DMS153 (cell line): ENCODE measurements around the gene TSPAN12.
"Not testable (repeated sequence)": the region's sequence is repeated elsewhere in the genome, so short reads cannot be mapped to it uniquely, and the experiment has no call there.

Source experiments
- DNase-seq: peaks from one replicate; lab custom pipeline; 2025; lab: John Stamatoyannopoulos, UW

TSPAN12 gene

DNA sequence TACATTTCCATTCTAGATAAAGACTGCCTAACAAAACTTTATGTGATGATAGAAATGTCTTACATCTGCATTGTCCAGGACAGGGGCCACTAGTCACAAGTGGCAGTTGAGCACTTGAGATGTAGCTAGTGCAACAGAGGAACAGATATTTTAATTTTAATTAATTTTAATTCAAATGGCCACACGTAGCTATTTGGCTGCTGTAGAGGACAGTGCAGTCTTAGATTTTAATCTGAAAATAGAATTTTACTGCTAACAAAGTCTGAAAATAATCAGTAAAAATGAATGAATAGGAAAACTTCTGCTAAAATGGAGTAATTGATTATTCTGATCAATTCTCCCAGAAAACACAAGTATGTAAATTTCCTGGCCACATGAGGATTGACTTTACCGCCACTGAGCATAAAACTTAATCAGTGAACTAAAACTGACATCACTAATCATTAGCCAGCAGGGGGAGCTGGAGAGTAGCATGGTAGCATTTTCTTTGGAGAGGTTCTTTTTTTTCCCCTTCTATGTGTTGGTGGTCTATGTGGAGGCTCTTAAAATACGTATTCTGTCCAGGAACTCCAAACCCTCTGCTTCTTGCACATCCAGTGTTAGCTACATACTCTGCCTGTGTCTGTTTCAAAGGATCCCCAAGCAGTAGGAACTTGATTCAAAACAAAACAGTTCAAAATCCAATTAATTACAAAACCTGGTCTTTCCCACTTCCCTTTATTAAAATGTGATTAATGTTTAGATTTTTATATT lies 52.1 kb downstream of the TSPAN12 start:
- DNase-seq = no peak

DNA sequence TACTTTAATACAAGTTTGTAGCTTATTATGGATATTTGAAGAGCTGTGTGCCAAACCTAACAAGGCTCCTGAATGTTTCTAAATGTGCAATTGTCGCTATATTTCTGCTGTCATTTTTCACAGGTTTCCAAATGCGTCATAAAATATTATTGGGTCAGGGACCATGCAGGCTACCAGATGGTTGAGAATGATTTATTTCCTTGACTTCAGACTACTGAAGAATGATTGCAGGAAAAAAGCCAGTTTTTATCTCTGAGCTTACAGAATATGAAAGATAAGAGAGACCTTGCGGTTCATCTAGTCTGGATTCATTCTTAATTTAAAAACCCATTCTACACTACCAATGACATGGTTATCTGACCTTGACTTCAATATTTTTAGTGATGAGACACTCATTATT lies 55.2 kb downstream of the TSPAN12 start:
- DNase-seq = no peak

DNA sequence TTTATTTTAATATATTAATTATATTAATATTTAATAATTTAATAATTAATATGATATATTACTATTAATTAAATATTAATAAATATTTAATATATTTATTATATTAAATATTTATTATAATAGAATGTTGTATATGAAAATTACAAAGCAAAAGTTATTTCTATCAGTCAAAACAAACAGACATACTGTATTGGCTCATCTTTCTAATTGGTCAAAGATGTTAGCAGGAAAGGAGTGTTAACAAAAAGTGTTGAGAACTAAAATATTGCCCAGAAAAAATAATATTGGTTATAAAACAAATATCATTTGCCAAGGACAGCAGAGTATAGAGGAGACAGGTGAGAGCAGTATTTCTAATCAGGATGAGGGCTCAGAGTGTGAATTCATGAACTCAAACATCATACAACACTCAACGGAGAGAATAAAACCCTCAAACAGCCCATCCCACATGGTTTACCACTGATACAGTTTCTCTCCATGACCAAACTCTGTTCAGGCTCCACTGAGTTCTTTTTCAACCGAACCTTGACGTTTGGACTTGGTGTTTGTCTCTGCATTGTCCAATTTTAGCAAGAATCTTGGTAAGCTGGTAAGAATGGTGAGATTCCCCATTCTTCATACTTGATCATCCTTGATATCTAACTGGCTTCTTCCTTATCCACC lies 58.0 kb downstream of the TSPAN12 start:
- DNase-seq = no peak

DNA sequence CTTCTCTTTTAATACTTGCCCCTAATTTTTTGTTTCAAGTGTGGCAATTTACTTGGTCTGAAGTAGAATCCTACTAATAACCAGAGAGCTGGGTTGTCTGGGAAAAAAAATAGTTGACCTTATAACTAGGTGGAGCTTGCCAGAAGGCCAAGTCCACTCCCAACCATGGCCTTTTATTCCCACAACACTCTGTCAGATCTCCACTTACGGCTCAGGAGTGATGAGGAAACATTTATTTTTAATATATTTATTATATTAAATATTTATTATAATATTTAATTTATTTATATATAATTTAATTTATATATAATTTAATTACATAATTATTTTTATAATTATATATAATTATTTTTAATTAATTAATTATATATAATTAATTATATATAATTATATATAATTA lies 58.8 kb downstream of the TSPAN12 start:
- DNase-seq = no peak

DNA sequence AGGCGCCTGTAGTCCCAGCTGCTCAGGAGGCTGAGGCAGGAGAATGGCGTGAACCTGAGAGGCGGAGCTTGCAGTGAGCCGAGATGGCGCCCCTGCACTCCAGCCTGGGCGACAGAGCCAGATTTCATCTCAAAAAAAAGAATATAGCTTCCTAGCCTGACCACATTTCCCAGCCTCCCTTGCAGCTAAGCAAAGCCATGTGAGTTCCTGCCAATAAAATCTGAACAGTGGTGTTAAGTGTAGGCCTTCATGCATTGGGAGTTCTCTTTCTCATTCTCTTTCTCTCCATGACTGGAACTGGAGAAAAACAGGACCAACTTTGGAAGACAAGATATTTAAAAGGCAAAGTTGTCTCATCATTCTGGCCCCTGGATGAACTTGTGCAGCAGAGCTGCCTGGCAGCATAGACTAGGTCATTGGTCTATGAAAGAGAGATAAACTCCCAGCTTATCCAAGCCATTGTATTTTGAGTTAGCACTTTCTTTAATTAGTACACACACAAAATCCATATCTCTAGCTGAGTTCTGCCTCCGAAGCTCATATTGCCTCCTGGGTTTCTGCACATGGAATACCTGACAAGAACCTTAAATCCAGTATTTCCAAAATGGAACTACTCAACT lies 60.8 kb downstream of the TSPAN12 start:
- DNase-seq = no peak

DNA sequence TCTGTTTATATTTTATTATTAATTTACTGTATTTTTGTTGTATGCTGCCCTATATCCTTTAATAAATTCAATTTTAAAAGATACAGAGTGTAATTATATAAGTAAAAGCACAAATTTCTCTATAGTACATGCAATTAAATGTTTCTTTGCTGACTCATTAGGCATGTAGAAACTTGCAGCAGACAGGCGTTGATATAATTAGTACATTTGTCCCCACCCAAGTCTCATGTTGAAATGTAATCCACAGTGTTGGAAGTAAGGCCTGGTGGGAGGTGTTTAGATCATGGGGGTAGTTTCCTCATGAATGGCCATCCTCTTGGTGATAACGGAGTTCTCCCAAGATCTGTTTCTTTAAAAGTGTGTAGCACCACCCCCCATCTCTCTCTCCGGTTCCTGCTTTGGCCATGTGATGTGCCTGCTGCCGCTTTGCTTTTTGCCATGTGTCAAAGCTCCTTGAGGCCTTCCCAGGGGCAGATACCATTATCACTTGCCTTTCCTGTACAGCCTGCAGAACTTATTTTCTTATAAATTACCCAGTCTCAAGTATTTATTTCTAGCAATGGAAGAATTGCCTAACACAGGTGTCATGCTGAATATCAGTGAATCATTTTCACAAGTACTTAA lies 63.7 kb downstream of the TSPAN12 start:
- DNase-seq = no peak

DNA sequence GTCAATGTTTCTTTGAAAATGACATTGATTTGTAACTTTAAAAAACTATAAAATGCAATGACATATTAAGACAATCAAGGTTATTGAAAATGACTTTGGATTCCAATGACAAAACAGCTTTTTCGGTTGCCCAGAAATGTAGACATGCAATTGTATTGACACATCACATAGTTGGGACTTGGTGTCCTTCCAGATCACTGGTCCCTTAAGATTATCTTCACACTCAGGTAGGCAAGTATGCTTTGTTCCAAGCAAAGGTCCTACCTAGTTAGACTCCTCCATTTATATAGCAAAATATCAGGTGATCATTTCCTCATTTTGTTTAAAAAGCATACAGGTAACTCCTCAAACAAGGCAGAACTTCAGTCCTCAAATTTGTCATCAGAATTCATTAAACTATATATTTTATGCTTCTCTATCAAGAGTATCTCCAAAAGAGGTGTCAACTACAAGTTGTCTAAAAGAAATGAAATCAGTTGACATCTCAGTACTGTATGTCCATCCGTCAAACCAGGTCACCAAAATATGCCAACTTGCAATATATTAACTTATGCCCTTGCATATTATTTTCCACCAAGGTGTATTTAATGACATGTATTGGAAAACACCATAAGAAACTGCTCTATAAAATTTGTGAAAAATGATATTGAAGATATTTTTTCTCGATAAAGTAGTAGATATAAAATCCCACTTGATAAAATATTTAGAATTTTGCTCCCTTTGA lies 64.6 kb downstream of the TSPAN12 start:
- no peak for DNase-seq

DNA sequence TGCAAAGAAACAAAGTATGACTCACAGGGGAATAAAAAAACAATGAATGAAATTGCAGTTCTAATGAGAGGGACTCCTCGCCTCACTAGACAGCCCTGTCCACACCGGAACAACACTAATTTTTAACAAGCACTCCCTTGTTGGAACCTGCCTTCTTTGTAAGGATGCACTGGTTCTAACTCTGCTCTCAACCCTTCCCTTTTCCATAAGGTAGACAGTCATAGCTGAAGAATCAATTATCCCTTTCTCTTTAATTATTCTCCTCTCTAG lies 65.1 kb downstream of the TSPAN12 start:
- DNase-seq = no peak

DNA sequence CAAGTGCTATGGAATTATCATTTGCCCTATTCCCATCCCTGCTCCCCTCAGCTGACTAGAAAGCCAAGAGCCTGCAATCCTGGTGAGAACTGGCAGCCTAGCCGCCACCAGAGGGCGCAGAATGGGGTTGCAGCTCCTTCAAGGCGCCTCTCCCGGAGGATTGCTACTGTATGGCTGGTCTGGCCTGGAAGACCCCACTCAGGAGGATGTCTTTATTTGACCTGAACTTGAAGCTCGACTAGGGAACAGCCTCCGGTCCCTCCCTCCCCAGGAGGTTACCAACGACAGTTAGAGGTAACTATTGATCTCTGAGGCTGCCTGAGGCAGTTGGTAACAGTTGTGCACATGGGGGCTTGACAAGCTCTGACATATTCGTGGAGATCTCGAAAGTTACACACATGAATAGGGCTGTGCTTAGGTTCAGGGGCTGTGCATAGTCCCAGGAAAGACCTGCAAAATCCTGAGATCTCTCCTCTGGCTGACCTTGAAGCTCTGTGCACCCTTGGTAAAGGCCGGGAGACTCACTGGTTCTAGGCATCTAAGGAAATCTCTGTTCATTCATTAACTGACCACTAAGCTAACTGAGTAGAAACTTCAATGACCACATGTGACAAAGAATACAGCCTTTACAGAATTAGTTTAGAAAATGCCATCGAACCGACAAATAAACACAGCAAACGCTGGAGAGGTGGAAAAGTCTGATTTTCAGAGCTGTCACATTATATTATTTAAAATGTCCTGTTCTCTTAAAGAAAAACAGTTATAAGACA lies 65.7 kb downstream of the TSPAN12 start:
- DNase-seq = peak; percentile 18

DNA sequence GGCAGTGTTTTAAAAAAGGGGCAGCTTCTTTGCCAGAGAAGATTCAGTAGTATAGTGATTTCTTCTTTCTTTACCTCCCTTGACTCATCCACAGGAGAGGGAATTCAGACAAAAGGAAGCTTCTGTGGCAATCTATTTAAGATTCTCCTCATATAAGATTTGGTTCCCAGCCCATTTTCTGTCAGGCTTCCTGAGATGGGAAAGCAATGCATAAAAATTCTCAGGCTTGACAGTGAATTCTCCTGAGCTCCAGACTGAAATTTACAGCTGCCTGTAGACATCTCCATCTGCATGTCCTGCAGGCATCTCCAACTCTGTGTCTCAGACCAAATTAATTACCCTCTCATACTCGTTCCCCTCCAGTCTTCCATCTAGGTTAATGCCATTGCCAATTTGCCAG lies 72.8 kb downstream of the TSPAN12 start:
- DNase-seq = no peak

DNA sequence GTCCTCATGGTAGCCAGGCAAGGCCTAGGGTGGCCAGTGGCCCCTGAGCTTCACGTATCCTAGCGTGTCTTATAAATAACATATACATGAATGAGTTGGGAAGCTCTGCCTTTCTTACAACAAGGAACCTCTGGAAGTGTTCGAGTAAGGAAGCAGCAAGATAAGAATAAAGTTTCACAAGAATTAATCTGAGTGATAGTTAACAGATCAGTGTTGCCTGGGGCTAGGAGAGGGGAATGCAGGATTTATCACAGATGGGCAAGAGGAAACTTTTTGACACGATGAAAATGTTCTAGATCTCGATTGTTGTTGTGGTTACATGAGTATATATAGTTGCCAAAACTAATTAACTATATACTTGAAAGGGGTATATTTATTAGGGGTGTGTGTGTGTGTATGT lies 74.2 kb downstream of the TSPAN12 start:
- DNase-seq = no peak

DNA sequence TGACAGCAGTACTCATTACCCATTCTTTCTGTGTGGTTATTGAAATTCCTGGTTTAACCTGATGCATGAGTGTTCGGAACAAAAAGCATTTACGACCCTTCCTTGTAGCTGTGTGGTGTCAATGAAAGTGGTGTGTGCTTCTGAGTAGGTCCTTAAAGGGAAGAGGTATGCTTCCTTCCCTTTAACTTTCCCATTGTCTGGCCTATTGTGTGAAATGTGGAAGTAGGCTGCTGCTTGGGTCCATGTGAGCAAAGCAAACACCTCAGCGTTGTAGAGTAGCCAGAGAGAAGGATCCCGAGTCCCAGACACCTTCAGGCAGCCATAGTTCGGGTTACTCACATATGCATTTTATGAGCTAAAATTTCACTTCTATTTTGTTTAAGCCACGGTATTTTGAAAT lies 74.7 kb downstream of the TSPAN12 start:
- no peak for DNase-seq

DNA sequence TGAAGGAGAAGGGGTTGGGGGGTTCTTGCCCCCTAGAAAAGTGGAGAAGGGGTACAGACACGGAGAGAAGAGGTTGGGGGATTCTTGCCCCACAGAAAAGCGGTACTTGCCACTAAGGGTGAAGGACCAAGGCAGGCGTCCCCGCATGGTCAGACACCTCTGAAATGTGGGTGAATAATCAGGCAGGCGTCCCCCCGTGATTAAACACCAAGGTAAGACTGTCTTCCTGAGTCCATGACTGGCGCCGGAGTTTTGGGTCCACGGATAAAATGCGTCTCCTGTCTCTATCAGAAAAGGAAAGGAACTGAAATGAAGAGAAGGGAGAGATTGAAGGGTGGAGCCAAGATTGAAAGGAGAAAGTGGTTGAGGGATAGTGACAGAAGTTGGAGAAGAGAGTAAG lies 76.0 kb downstream of the TSPAN12 start:
- DNase-seq = not testable (repeated sequence)

DNA sequence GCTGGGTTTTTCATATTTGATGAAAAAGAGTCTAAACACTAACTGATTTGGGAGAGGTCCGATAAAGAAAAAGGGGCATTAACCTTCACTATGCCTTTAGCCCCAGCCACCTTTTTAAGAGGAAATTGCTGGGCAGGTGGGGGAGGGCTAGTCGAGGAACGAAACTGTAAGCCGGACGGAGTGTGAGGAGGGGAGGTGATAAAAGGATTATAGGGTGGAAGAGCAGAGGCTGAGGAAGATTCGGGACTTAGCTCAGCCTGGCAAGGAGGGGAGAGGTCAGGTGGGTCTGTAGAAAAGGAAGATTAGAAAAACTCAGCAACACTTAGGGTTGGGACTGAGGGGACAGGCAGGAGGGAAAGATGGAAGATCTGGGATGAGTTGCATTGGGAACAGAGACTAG lies 77.0 kb downstream of the TSPAN12 start:
- DNase-seq = no peak

DNA sequence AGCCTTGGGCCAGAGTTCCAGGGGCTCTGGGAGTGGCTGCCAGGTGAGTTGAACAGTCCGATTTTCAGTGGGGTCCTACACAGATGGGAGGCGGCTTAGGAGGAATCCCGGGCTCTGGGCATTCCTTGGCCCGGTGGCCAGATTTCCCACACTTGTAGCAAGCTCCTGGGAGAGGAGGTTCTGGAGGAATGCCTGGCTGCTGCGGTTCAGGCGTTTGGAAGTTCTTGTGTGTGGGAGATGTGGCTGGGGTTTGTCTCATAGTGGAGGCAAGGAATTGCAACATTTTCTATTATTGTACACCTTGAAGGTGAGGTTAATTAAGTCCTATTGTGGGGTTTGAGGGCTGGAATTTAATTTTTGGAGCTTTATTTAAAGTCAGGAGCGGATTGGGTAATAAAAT lies 77.5 kb downstream of the TSPAN12 start:
- DNase-seq = not testable (repeated sequence)

DNA sequence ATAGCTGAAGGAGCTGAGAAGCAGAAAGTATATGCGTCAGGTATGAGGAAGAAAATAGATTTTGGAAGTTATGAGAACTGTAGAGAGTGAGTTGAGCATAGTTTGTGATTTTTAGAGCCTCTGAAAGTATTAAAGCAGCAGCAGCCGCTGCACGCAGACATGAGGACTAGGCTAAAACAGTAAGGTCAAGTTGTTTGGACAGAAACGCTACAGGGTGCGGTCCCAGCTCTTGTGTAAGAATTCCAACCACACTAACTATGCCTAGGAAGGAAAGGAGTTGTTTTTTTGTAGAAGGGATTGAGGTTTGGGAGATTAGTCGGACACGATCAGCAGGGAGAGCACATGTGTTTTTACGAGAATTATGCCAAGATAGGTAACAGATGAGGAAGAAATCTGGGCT lies 78.9 kb downstream of the TSPAN12 start:
- DNase-seq = not testable (repeated sequence)

DNA sequence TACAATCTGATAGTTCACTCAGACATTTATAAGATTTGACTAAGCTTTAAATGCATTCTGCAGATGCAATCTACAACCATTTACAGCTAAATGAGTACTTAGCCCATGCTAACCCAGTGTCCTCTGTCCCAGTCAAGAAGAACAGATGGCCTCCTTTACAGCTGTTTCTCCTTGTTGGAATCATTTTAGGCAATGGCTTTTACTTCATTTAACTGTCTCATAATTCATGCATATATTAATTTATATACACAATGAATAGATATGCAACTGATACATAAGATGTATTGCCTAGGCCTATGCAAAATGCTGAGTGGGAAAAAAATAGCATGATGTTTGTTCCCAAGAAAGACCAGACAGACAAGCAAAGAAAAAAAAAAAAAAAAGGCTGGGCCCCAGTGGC lies 82.2 kb downstream of the TSPAN12 start:
- DNase-seq = no peak

DNA sequence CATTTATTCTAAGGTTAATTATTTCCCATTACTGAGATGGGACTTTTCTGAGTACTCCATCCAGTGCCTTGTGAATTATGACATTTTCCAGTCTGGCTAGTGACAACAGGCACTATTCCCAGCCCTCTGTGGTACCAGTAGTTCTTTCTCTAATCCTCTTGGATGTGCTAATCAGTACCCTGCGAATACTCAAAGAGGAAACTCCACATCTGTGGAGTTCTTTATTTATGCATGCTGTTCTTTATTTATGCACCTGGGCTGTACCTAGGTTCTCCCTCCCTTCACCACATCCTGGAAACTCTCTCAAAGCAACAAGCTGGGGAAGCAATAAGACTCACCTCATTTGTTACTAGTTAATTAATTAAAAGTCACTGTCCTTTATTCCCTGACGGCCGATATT lies 83.5 kb downstream of the TSPAN12 start:
- DNase-seq = peak; percentile 23

DNA sequence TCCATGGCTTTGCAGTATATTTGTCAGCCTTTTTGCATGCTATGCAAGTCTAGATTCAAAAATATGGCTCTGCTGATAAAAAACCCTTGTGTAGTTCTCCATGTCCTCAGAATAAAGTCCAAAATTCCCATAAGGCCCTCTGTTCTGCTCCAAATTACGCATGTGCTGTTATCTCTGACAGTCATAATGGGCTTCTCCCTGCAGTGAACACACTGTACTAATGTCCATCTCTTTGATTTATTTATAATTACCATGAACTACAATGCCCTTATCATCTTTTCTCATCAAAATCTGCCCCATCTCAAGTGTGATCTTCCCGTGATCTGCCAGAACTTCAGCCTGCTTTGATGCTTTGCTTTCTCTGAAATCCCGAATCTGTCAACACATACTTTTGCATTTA lies 87.7 kb downstream of the TSPAN12 start:
- no peak for DNase-seq

DNA sequence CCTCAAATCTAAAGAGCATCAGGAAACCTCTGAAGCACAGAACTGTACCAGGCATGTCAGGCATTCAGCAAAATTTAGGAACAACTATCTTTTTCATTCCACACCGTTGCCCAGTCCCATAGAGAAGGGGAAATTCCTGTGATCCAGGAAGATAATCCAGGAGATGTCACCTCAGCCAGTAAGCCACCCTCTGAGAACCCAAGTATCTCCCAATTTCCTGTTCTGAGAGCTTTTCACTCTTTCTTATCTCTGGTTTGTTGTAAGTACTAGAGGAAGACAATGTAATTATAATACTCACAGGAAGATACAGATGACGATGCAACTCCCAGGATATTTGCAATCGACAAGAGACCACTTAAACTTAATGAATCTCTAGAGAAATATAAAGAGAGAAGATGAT lies 97.1 kb downstream of the TSPAN12 start:
- no peak for DNase-seq

DNA sequence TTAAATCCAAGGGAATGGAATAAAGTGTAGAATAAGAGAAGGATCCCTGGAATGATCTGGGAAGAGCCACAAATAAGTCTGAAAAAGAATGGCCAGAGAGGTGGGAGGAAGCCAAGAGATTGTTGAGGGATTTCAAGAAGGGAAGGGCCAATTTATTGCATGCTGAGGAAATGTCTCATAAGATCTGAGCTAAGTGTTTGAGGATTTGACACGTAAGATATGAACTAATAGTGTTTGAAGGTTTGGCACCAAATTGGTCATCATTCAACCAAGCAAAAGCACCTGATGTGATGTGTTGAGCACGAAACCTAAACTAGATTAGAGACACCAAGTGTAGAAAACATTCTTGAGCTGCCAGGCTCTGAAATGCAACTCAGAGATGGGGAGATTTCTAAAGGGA lies 97.9 kb downstream of the TSPAN12 start:
- DNase-seq = no peak

DNA sequence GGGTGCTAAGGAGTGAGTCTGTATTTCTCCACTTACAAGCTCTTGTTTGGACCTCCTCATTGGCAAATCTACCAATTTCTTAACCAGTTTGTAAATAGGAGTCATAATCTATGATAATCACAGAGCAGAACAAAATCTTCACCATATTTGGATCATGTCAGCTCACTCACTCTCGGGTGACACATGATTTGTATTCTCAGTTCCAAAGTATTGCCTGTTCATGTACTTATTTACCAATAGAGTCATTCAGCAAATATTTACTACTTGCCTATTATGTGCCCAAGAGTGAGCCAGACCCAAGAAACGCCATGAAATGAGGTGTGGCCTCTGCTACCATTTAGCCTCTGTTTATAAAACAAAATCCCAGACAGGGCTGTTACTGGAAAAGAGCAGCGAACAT lies 114.8 kb downstream of the TSPAN12 start:
- DNase-seq = peak; percentile 29
